ENCODE results near the gene GRB14. TPM values are rescaled to one million over a fixed set of nuclear protein-coding genes. Genes with fewer than 3 reads are reported as not detected.

The GRB14 gene
- total RNA-seq, 1 experiment from 2014 or later, result 6.3 TPM

DNA sequence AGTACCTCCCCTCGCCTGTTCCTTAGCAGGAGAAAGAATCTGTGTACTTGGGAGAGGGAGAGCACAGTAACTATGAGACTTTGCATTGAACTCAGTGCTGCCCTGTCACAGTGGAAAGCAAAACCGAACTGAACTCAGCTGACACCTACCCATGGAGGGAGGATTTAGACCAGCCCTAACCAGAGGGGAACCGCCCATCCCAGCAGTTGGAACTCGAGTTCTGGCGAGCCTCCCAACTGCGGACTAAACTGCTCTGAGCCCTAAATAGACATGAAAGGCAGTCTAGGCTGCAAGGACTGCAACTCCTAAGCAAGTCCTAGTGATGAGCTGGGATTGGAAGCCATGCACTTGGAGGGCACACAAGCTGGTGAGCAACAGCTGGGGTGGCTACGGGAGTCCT, 110.4 kb downstream of the GRB14 start (continued):
- TF ChIP-seq CTCF (IDR thresholded peaks at IDR 0.05 in 2 of 3, conservative IDR thresholded peaks at IDR 0.05 in 1 of 3; ENCODE audit: borderline replicate concordance in 1 of 3, insufficient read depth in 1 of 3, low read depth in 2 of 3, low read length in 2 of 3) (no peak), EZH2phosphoT487 (IDR thresholded peaks at IDR 0.05; ENCODE audit: borderline replicate concordance) (no peak), EZH2 (IDR thresholded peaks at IDR 0.05) (no peak), SIN3A (IDR thresholded peaks at IDR 0.05; ENCODE audit: low read depth) (no peak), POLR2AphosphoS5 (IDR thresholded peaks at IDR 0.05; ENCODE audit: low read depth, low read length) (no peak), FOSL1 (IDR thresholded peaks at IDR 0.05; ENCODE audit: low read depth) (no peak), SP1 (IDR thresholded peaks at IDR 0.05; ENCODE audit: low read depth) (no peak), ZNF274 (IDR thresholded peaks at IDR 0.05; ENCODE audit: low read depth, low read length) (no peak), EGR1 (IDR thresholded peaks at IDR 0.05; ENCODE audit: low read depth) (no peak), ATF3 (IDR thresholded peaks at IDR 0.05) (no peak)

GRCh38 chr2:164509137-164509877, 112.0 kb downstream of the GRB14 start:
- Histone ChIP-seq H3K79me2 (ENCODE audit: insufficient read depth, low read length) (no peaks in the 10 kb centered on the region), H3K9me3 (ENCODE audit: control insufficient read depth in 1 of 2, insufficient read depth in 1 of 2, low read depth in 1 of 2, low read length in 2 of 2) (no peaks in the 10 kb centered on the region), H4K20me1 (ENCODE audit: insufficient read depth) (no peaks in the 10 kb centered on the region), H3K27me3 (ENCODE audit: insufficient read depth, low read length) (no peaks in the 10 kb centered on the region; the same call in 1 of the 2 replicates), H3K4me1 (ENCODE audit: control insufficient read depth in 1 of 2, insufficient read depth in 2 of 2, low read length in 2 of 2) (peaks cover 0 to 5% of the 10 kb centered on the region in 2 experiments; a peak in 2 of 4 replicates), H3K4me2 (ENCODE audit: low read length) (no peak overlapping the region), H3K36me3 (ENCODE audit: control insufficient read depth in 1 of 2, insufficient read depth in 2 of 2, low read length in 2 of 2) (no peaks in the 10 kb centered on the region), H3K9ac (ENCODE audit: low read length) (no peak overlapping the region), H2AFZ (ENCODE audit: low read depth, low read length, poor library complexity, severe bottlenecking) (no peak overlapping the region), H3K27ac (ENCODE audit: low read depth, low read length) (no peak overlapping the region), H3K4me3 (replicated peaks in 1 of 2; ENCODE audit: low read depth in 1 of 2, low read length in 2 of 2) (no peak overlapping the region), H3K9me2 (ENCODE audit: insufficient read depth) (no peaks in the 10 kb centered on the region)
- ATAC-seq (no peak), DNase-seq (ENCODE audit: low read depth, low spot score) (no peak)
- TF ChIP-seq TCF7L2 (IDR thresholded peaks at IDR 0.05; ENCODE audit: borderline replicate concordance, extremely low read depth, insufficient read depth, insufficient read length) (no peak), ATF3 (IDR thresholded peaks at IDR 0.05) (no peak), JUND (IDR thresholded peaks at IDR 0.05) (no peak), MAX (IDR thresholded peaks at IDR 0.05) (no peak), CEBPB (IDR thresholded peaks at IDR 0.05; ENCODE audit: low read depth) (no peak), ZNF274 (IDR thresholded peaks at IDR 0.05; ENCODE audit: low read depth, low read length) (no peak), SRF (IDR thresholded peaks at IDR 0.05; ENCODE audit: low read depth) (no peak), POLR2AphosphoS5 (IDR thresholded peaks at IDR 0.05; ENCODE audit: low read depth, low read length) (no peak), FOSL1 (IDR thresholded peaks at IDR 0.05; ENCODE audit: low read depth) (no peak), POLR2A (IDR thresholded peaks at IDR 0.05; ENCODE audit: borderline replicate concordance, extremely low read depth, insufficient read depth, insufficient read length) (no peak), ZFX (IDR thresholded peaks at IDR 0.05) (no peak), SIN3A (IDR thresholded peaks at IDR 0.05; ENCODE audit: low read depth) (no peak), CTCF (IDR thresholded peaks at IDR 0.05 in 2 of 3, conservative IDR thresholded peaks at IDR 0.05 in 1 of 3; ENCODE audit: borderline replicate concordance in 1 of 3, insufficient read depth in 1 of 3, low read depth in 2 of 3, low read length in 2 of 3) (no peak), EGR1 (IDR thresholded peaks at IDR 0.05; ENCODE audit: low read depth) (no peak), SP1 (IDR thresholded peaks at IDR 0.05; ENCODE audit: low read depth) (no peak), ELF1 (IDR thresholded peaks at IDR 0.05; ENCODE audit: borderline replicate concordance, low read depth) (no peak)
- BruUV-seq (replicated peaks), result no TSS peak
- intact Hi-C loops (cut with micrococcal nuclease), result no loop called here
- ChIA-PET CTCF (interaction anchor here (0.6 kb wide), 1 partner anchor 14 kb away, joined by 3 read pairs; no protein-coding TSS in a partner anchor), POLR2A (no interaction called here), RAD21 (ENCODE audit: low non-redundant PET in 1 of 2, low total read pairs in 2 of 2, uncharacterized antibody in 2 of 2, unreplicated experiment in 2 of 2) (no interaction called here)

Measured in HCT116 (cell line).